Sigmoid colon (tissue), 7 donors: Measurements from ENCODE around the gene NLGN1. TPM values are rescaled to one million over a fixed set of nuclear protein-coding genes. Genes with fewer than 3 reads are reported as not detected.

Experiments used
- DNase-seq: peaks from one replicate; pipeline ENCODE4 v3.0.0-alpha.2; 2019
- H3K27ac ChIP-seq, 4 donors: fragments of 200-600 bp; sonication (generic); one replicate each; pipeline ENCODE4 v1.5.1; 2016 to 2019; ENCODE audit warnings: mild to moderate bottlenecking in 1 of 4
- H3K27me3 ChIP-seq, 3 donors: fragments of 200-600 bp; sonication (generic); one replicate each; pipeline ENCODE4 v1.5.1; 2019; ENCODE audit warnings: mild to moderate bottlenecking in 1 of 3
- H3K36me3 ChIP-seq, 4 donors: fragments of 200-600 bp; sonication (generic); one replicate each; pipeline ENCODE4 v1.5.1; 2016 to 2019
- H3K4me1 ChIP-seq, 4 donors: fragments of 200-600 bp; sonication (generic); one replicate each; pipeline ENCODE4 v1.5.1; 2017 to 2019
- H3K4me3 ChIP-seq, 4 donors: fragments of 200-600 bp; sonication (generic); one replicate each; pipeline ENCODE4 v1.5.1; 2017 to 2019; ENCODE audit warnings: mild to moderate bottlenecking in 2 of 4, moderate library complexity in 1 of 4
- H3K9me3 ChIP-seq, 4 donors: fragments of 200-600 bp in 3 of 4; sonication (generic) in 3 of 4; one replicate each; pipeline versions ENCODE4 v1.5.1 to v1.6.1; 2013 to 2019
- EP300 ChIP-seq, 4 donors: sonication (generic); formaldehyde crosslinking; IDR thresholded peaks; one replicate each; pipeline ENCODE4 v1.6.1; 2017; ENCODE audit warnings: antibody characterized with exemption in 4 of 4
- POLR2A ChIP-seq, 2 donors: fragments of 450-650 bp; IDR thresholded peaks; one replicate each; pipeline ENCODE4 v1.6.1; 2016; ENCODE audit warnings: antibody characterized with exemption in 2 of 2, mild to moderate bottlenecking in 2 of 2, moderate library complexity in 2 of 2
- POLR2AphosphoS5 ChIP-seq, 4 donors: sonication (generic); formaldehyde crosslinking; IDR thresholded peaks; one replicate each; pipeline ENCODE4 v1.6.1; 2017; ENCODE audit warnings: antibody characterized with exemption in 4 of 4
- WGBS, 2 donors: extraction: QIAGEN DNeasy Blood & Tissue Kit; methylation state at CpG; one replicate each; pipeline ENCODE4 v1.1.7; 2013; 5-methylcytosine and 5-hydroxymethylcytosine counted together
- intact Hi-C: fragments of 100-400 bp; cut with DNase I; formaldehyde crosslinking; loops from one replicate; pipeline ENCODE4 v1.15.1; 2023
- polyA plus RNA-seq, 3 donors: library from polyadenylated mRNA; stranded (reverse); fragments of 200-250 nt; gene quantifications; one replicate each; pipeline ENCODE4 v1.2.3, GENCODE V29; 2013
- total RNA-seq, 4 donors: library from RNA; depleted of rRNA; stranded (reverse); fragments of >200 nt; gene quantifications; one replicate each; pipeline ENCODE4 v1.1.0, GENCODE V29; 2016
- TF ChIP-seq, protein P1 (sequence below), 4 experiments: fragments of 450-650 bp in 3 of 4; fragments of 200-600 bp in 1 of 4; IDR thresholded peaks; one replicate each; pipeline ENCODE4 v1.5.1; 2016 to 2019; ENCODE audit warnings: antibody characterized with exemption in 4 of 4, mild to moderate bottlenecking in 3 of 4, moderate library complexity in 2 of 4
- donor health status: healthy with polysubstance abuse.
- donor health status: Bipolar disorder and iron deficiency.
- donor health status: healthy.

NLGN1 gene
- total and polyA plus RNA-seq, 7 donors: under 0.01 to 33.5 (median 28.3) TPM; not detected in 1

GRCh38 chr3:173780067-173780466 lies 382.5 kb downstream of the NLGN1 start:
- DNase-seq: no peak
- Histone ChIP-seq H3K4me3 (no peak overlapping the region), H3K36me3 (no peaks in the 10 kb centered on the region), H3K27ac (no peak overlapping the region), H3K4me1 (no peaks in the 10 kb centered on the region), H3K9me3 (no peaks in the 10 kb centered on the region), H3K27me3 (no peaks in the 10 kb centered on the region)
- intact Hi-C loops: no loop called here
- TF ChIP-seq, protein P1, sequence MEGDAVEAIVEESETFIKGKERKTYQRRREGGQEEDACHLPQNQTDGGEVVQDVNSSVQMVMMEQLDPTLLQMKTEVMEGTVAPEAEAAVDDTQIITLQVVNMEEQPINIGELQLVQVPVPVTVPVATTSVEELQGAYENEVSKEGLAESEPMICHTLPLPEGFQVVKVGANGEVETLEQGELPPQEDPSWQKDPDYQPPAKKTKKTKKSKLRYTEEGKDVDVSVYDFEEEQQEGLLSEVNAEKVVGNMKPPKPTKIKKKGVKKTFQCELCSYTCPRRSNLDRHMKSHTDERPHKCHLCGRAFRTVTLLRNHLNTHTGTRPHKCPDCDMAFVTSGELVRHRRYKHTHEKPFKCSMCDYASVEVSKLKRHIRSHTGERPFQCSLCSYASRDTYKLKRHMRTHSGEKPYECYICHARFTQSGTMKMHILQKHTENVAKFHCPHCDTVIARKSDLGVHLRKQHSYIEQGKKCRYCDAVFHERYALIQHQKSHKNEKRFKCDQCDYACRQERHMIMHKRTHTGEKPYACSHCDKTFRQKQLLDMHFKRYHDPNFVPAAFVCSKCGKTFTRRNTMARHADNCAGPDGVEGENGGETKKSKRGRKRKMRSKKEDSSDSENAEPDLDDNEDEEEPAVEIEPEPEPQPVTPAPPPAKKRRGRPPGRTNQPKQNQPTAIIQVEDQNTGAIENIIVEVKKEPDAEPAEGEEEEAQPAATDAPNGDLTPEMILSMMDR (IDR thresholded peaks at IDR 0.05): no peak
- TF ChIP-seq POLR2A (IDR thresholded peaks at IDR 0.05): no peak
- TF ChIP-seq POLR2AphosphoS5 (IDR thresholded peaks at IDR 0.05): no peak
- TF ChIP-seq EP300 (IDR thresholded peaks at IDR 0.05): no peak
- WGBS, 2 donors: 67 to 79% methylated on average over 3 of the region's 3 CpGs

- H3K27ac ChIP-seq: no peak overlapping the region
- H3K9me3 ChIP-seq: no peaks in the 10 kb centered on the region
- H3K4me1 ChIP-seq: no peaks in the 10 kb centered on the region
- no peaks in the 10 kb centered on the region for H3K27me3 ChIP-seq
- no peak overlapping the region for H3K4me3 ChIP-seq
- WGBS, 2 donors: 51 to 75% methylated on average over 3 of the region's 3 CpGs
- no peak for TF ChIP-seq POLR2AphosphoS5 (IDR thresholded peaks at IDR 0.05)
- TF ChIP-seq EP300 (IDR thresholded peaks at IDR 0.05): no peak
- TF ChIP-seq, protein P1 (IDR thresholded peaks at IDR 0.05): no peak
- no peak for TF ChIP-seq POLR2A (IDR thresholded peaks at IDR 0.05)
- no peaks in the 10 kb centered on the region for H3K36me3 ChIP-seq
- intact Hi-C loops: no loop called here
- DNase-seq: no peak
Observed at GRCh38 chr3:173785004-173785403, 387.5 kb downstream of the NLGN1 start.

- no peak for DNase-seq
- Histone ChIP-seq H3K4me3 (no peak overlapping the region), H3K36me3 (no peaks in the 10 kb centered on the region), H3K27ac (no peak overlapping the region), H3K27me3 (no peaks in the 10 kb centered on the region), H3K4me1 (no peaks in the 10 kb centered on the region), H3K9me3 (no peaks in the 10 kb centered on the region)
- TF ChIP-seq EP300 (IDR thresholded peaks at IDR 0.05): no peak
- TF ChIP-seq, protein P1 (IDR thresholded peaks at IDR 0.05): no peak
- no peak for TF ChIP-seq POLR2AphosphoS5 (IDR thresholded peaks at IDR 0.05)
- TF ChIP-seq POLR2A (IDR thresholded peaks at IDR 0.05): no peak
- WGBS, 2 donors: 23 to 74% methylated on average over 2 of the region's 2 CpGs
- intact Hi-C loops: no loop called here
Observed at GRCh38 chr3:173789530-173790162, 392.1 kb downstream of the NLGN1 start.

- 56 to 78% methylated on average over 2 of the region's 2 CpGs for WGBS, 2 donors
- no peaks in the 10 kb centered on the region for H3K9me3 ChIP-seq
- TF ChIP-seq EP300 (IDR thresholded peaks at IDR 0.05) (no peak), POLR2A (IDR thresholded peaks at IDR 0.05) (no peak), POLR2AphosphoS5 (IDR thresholded peaks at IDR 0.05) (no peak)
- TF ChIP-seq, protein P1 (IDR thresholded peaks at IDR 0.05): no peak
- H3K36me3 ChIP-seq: no peaks in the 10 kb centered on the region
- intact Hi-C loops: no loop called here
- H3K4me1 ChIP-seq: no peaks in the 10 kb centered on the region
- no peak for DNase-seq
- H3K27ac ChIP-seq: no peak overlapping the region
- no peak overlapping the region for H3K4me3 ChIP-seq
- H3K27me3 ChIP-seq: no peaks in the 10 kb centered on the region
Observed at GRCh38 chr3:173793963-173794362, 396.4 kb downstream of the NLGN1 start.

DNA sequence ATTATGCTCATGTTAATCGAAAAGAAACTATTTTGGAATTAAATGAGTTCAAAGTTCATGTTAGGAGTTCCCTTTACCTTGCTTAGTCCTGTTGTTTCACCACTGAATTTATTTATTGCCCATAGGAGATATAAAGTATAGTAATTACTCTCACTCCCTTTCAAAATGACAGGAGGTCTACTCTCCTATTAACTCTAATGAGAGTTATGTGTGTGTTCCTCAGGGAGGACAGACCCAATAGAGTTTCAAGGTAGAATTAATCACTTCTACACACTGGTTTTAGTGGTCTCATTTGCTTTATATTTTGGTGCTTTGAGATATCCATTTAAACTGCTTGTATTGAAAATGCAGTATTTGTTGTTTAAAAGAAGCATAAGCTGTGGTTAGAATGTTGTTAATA lies 398.9 kb downstream of the NLGN1 start:
- TF ChIP-seq EP300 (IDR thresholded peaks at IDR 0.05) (no peak), POLR2A (IDR thresholded peaks at IDR 0.05) (no peak), POLR2AphosphoS5 (IDR thresholded peaks at IDR 0.05) (no peak)
- TF ChIP-seq, protein P1 (IDR thresholded peaks at IDR 0.05): no peak
- no peak for DNase-seq
- Histone ChIP-seq H3K4me3 (no peak overlapping the region), H3K9me3 (no peaks in the 10 kb centered on the region), H3K4me1 (no peaks in the 10 kb centered on the region), H3K27ac (no peak overlapping the region), H3K36me3 (no peaks in the 10 kb centered on the region), H3K27me3 (no peaks in the 10 kb centered on the region)
- 63 to 91% methylated on average over 1 of the region's 1 CpG for WGBS, 2 donors
- intact Hi-C loops: no loop called here
